SJCRH30 (cell line): ENCODE results near the gene FRY. TPM values are rescaled to one million over a fixed set of nuclear protein-coding genes. Genes with fewer than 3 reads are reported as not detected.

Source experiments
- DNase-seq, 2 experiments: peaks; one replicate each; pipeline ENCODE4 v3.0.0-alpha.2; 2015 to 2020
- H3K27ac ChIP-seq: fragments of 250-450 bp; sonication (Bioruptor Pico); 2 replicates; pipeline ENCODE4 v1.5.1; 2020; ENCODE audit warnings: mild to moderate bottlenecking, moderate library complexity
- H3K27me3 ChIP-seq: fragments of 250-450 bp; sonication (Bioruptor Pico); 2 replicates; pipeline ENCODE4 v1.5.1; 2020; ENCODE audit warnings: mild to moderate bottlenecking, moderate library complexity
- H3K36me3 ChIP-seq: fragments of 250-450 bp; sonication (Bioruptor Pico); 2 replicates; pipeline ENCODE4 v1.5.1; 2020; ENCODE audit warnings: mild to moderate bottlenecking, moderate library complexity
- H3K4me1 ChIP-seq: fragments of 250-450 bp; sonication (Bioruptor Pico); 2 replicates; pipeline ENCODE4 v1.5.1; 2020; ENCODE audit warnings: mild to moderate bottlenecking, moderate library complexity
- H3K4me3 ChIP-seq: fragments of 250-450 bp; sonication (Bioruptor Pico); 2 replicates; pipeline ENCODE4 v1.5.1; 2020; ENCODE audit warnings: mild to moderate bottlenecking, moderate library complexity
- H3K9me3 ChIP-seq: fragments of 250-450 bp; sonication (Bioruptor Pico); replicated peaks from 2 replicates; pipeline ENCODE4 v1.5.1; 2020; ENCODE audit warnings: mild to moderate bottlenecking, moderate library complexity
- total RNA-seq: library from RNA; depleted of rRNA; stranded (reverse); fragments of >200 nt; shearing (Covaris generic); gene quantifications from 2 replicates; pipeline ENCODE4 v1.2.3, GENCODE V29; 2014

FRY gene
- total RNA-seq, 1 experiment from 2014 or later: 3.0 TPM

GRCh38 chr13:32222046-32222676 is 190.6 kb downstream of the FRY start:
- Histone ChIP-seq H3K9me3 (no peaks in the 10 kb centered on the region), H3K4me1 (peaks cover 18% of the 10 kb centered on the region), H3K36me3 (no peaks in the 10 kb centered on the region), H3K27me3 (no peaks in the 10 kb centered on the region), H3K4me3 (no peak overlapping the region), H3K27ac (no peak overlapping the region)
- DNase-seq: no peak

GRCh38 chr13:32224916-32225315 is 193.3 kb downstream of the FRY start:
- Histone ChIP-seq H3K4me1 (peaks cover 33% of the 10 kb centered on the region), H3K27ac (peak overlapping the region; percentile 11; the same call in 1 of the 2 replicates), H3K36me3 (no peaks in the 10 kb centered on the region), H3K27me3 (no peaks in the 10 kb centered on the region), H3K9me3 (no peaks in the 10 kb centered on the region), H3K4me3 (no peak overlapping the region)
- DNase-seq: no peak

DNA sequence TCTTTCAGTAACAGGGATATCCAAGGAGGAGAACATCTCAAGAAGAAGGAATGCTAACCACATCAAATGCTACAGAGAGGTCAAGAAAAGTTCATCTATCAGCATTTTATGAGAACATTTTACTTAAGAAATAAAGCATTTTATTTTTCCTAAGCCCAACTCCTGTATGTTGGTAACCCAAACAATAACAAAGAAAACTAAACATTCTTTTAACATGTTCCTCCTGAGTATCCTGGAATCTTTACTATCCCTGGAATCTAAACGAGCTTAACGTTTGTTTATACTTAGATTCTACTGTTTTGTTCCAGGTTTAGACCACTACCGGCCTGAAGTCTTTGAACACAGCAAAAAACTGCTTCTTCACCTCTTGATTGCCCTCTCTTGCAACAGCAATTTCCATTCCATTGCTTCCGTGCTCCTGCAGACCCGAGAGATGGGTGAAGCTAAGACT is 193.9 kb downstream of the FRY start:
- Histone ChIP-seq H3K4me3 (no peak overlapping the region), H3K27me3 (no peaks in the 10 kb centered on the region), H3K4me1 (peaks cover 33% of the 10 kb centered on the region), H3K27ac (peak overlapping the region; percentile 11; the same call in 1 of the 2 replicates), H3K9me3 (no peaks in the 10 kb centered on the region), H3K36me3 (no peaks in the 10 kb centered on the region)
- DNase-seq: no peak

DNA sequence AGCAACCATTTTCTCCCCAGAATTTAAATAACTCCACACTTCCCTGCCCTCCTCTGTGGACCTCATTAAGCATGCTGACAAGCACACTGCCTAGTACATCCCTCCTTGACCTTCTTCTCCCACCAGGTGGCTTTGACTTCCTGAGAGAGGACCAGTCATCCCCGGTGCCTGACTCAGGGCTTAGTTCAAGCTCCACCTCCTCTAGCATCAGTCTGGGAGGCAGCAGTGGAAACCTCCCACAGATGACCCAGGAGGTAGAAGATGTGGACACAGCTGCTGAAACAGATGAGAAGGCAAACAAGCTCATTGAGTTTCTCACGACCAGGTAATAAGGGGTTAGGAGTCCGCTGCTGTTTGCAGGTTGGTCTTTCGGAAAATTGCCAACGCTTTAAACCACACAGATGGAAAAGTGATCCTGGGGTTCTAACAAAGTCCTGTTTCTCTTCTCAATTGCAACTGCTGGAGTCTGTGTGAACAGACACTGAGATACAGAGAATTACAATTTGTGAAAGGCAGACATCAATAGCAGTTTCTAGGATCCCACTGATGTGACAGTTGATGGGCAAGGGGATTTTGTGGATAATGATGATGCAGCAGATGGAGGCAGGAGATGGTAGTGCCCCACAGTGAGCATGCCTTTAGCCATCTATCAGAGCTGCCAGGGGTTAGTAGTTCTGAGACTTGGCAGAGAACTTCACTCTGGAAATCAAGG is 196.9 kb downstream of the FRY start:
- DNase-seq: peak; percentile 15 to 20
- no peak overlapping the region for H3K27ac ChIP-seq
- H3K4me3 ChIP-seq: no peak overlapping the region
- no peaks in the 10 kb centered on the region for H3K27me3 ChIP-seq
- no peaks in the 10 kb centered on the region for H3K9me3 ChIP-seq
- peaks cover 33% of the 10 kb centered on the region for H3K4me1 ChIP-seq
- no peaks in the 10 kb centered on the region for H3K36me3 ChIP-seq

GRCh38 chr13:32229443-32229842 is 197.9 kb downstream of the FRY start:
- H3K27ac ChIP-seq: no peak overlapping the region
- peaks cover 33% of the 10 kb centered on the region for H3K4me1 ChIP-seq
- no peaks in the 10 kb centered on the region for H3K9me3 ChIP-seq
- H3K27me3 ChIP-seq: no peaks in the 10 kb centered on the region
- H3K36me3 ChIP-seq: no peaks in the 10 kb centered on the region
- no peak overlapping the region for H3K4me3 ChIP-seq
- peak; percentile 26 to 53 for DNase-seq

DNA sequence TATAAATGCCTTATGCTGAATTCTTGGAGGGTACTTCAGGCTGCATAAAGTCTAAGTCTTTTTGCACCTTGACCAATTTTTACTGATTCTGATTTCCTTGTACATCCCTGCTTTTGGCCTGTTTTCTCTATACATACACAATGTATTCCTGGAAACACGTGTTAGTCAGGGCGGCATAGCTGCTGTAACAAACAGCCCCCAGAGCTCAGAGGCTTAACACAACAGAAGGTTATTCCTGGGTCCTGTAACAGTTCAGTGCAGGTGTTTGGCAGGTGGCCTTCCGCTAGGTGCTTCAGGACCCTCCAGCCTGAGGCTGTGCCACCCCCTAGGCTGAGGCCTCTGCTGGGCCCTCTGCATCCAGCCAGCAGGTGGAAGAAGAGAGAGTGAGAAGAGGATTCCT is 200.7 kb downstream of the FRY start:
- no peaks in the 10 kb centered on the region for H3K9me3 ChIP-seq
- no peak for DNase-seq
- no peak overlapping the region for H3K27ac ChIP-seq
- no peaks in the 10 kb centered on the region for H3K36me3 ChIP-seq
- H3K4me1 ChIP-seq: peaks cover 22% of the 10 kb centered on the region
- no peaks in the 10 kb centered on the region for H3K27me3 ChIP-seq
- no peak overlapping the region for H3K4me3 ChIP-seq

DNA sequence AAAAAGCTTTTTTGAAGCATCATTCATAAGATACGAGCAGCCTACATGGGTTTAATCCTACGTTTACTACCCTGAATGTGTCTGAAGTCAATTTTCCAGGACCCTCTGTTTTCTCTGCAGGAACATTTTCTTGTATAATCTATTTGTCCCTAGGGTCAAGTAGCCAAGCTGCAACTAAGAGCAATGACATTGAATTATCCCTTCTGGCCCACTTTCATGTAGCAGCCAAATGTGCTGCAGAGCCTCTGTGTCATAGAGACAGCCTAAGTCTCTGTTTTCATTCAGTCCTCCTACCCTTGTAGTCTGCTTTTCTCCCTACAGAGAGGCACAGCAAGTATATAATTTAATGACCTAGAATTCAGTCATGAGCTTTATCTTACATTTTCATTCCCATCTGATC is 201.5 kb downstream of the FRY start:
- H3K4me1 ChIP-seq: peaks cover 22% of the 10 kb centered on the region
- H3K27me3 ChIP-seq: no peaks in the 10 kb centered on the region
- H3K9me3 ChIP-seq: no peaks in the 10 kb centered on the region
- H3K27ac ChIP-seq: no peak overlapping the region
- no peak for DNase-seq
- H3K4me3 ChIP-seq: no peak overlapping the region
- no peaks in the 10 kb centered on the region for H3K36me3 ChIP-seq

DNA sequence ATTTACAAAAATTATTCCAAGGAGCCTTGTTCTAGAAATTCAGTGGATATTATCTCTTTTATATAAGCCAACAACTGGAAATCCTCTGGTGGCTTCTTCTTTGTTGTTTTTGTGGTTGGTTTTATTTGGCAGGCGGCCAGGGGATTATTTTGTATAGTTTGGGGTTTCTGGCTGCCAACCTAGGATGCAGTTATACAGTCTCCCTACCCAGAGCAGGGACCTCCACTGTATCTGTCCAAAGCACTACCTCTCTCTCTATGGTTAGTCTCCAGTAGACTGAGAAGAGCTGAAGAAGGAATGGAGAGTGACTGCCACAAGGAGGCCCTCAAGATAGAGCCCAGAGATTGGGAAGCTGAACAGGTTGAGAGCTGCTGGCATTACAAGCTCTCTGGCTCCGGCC is 203.3 kb downstream of the FRY start:
- DNase-seq: peak; percentile 74 to 84
- Histone ChIP-seq H3K4me3 (no peak overlapping the region), H3K9me3 (no peaks in the 10 kb centered on the region), H3K27me3 (no peaks in the 10 kb centered on the region), H3K27ac (no peak overlapping the region), H3K4me1 (peaks cover 8% of the 10 kb centered on the region; the same call in 1 of the 2 replicates), H3K36me3 (no peaks in the 10 kb centered on the region)

DNA sequence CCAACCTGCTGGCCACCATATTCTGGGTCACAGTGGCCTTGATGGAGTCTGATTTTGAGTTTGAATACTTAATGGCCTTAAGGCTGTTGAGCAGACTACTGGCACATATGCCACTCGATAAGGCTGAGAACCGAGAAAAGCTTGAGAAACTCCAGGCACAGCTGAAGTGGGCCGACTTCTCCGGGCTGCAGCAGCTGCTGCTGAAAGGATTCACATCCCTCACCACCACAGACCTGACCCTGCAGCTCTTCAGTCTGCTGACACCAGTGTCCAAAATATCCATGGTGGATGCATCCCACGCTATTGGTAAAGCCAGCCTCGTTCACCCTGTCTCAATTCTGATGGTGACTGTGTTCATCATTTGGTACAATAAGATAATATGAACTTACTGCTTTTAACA is 206.1 kb downstream of the FRY start:
- Histone ChIP-seq H3K27me3 (no peaks in the 10 kb centered on the region), H3K36me3 (no peaks in the 10 kb centered on the region), H3K27ac (no peak overlapping the region), H3K4me1 (peaks cover 8% of the 10 kb centered on the region; the same call in 1 of the 2 replicates), H3K9me3 (no peaks in the 10 kb centered on the region), H3K4me3 (no peak overlapping the region)
- no peak for DNase-seq

GRCh38 chr13:32243695-32244094 is 212.1 kb downstream of the FRY start:
- Histone ChIP-seq H3K9me3 (no peaks in the 10 kb centered on the region), H3K36me3 (no peaks in the 10 kb centered on the region), H3K4me3 (no peak overlapping the region), H3K27me3 (no peaks in the 10 kb centered on the region), H3K27ac (no peak overlapping the region), H3K4me1 (no peaks in the 10 kb centered on the region)
- DNase-seq: no peak

- no peak overlapping the region for H3K27ac ChIP-seq
These were observed 214.0 kb downstream of the FRY start for GRCh38 chr13:32245555-32245954.

DNA sequence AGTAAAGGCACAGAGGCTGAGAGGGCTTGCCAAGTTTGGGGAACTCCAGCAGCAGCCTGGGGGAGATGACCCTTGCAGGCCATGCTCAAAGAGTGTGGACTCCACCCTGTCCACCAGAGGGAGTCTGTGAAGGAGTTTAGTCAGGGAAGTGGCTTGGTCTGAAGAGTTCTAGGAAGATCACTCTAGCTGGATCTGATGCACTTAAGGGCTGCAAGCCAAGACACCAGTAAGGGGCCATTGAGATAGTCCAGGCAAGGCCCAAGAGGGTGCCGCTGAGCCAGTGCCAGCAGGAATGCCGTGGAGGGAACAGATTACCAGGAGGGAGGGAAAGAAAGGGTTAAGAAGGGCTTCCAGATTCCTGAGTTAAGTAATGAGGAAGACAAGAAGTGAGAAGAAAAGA is 214.9 kb downstream of the FRY start:
- H3K4me1 ChIP-seq: no peaks in the 10 kb centered on the region
- no peaks in the 10 kb centered on the region for H3K27me3 ChIP-seq
- no peak overlapping the region for H3K27ac ChIP-seq
- no peaks in the 10 kb centered on the region for H3K9me3 ChIP-seq
- no peak overlapping the region for H3K4me3 ChIP-seq
- DNase-seq: peak; percentile 69 to 86
- H3K36me3 ChIP-seq: no peaks in the 10 kb centered on the region

More at GRCh38 chr13:32245555-32245954, 214.0 kb downstream of the FRY start:
- no peaks in the 10 kb centered on the region for H3K4me1 ChIP-seq
- H3K9me3 ChIP-seq: no peaks in the 10 kb centered on the region
- no peak for DNase-seq
- H3K27me3 ChIP-seq: no peaks in the 10 kb centered on the region
- H3K4me3 ChIP-seq: no peak overlapping the region
- H3K36me3 ChIP-seq: no peaks in the 10 kb centered on the region

GRCh38 chr13:32247887-32248286 is 216.3 kb downstream of the FRY start:
- no peaks in the 10 kb centered on the region for H3K9me3 ChIP-seq
- no peak overlapping the region for H3K4me3 ChIP-seq
- DNase-seq: no peak
- no peak overlapping the region for H3K27ac ChIP-seq
- no peaks in the 10 kb centered on the region for H3K4me1 ChIP-seq
- H3K36me3 ChIP-seq: no peaks in the 10 kb centered on the region
- H3K27me3 ChIP-seq: no peaks in the 10 kb centered on the region

DNA sequence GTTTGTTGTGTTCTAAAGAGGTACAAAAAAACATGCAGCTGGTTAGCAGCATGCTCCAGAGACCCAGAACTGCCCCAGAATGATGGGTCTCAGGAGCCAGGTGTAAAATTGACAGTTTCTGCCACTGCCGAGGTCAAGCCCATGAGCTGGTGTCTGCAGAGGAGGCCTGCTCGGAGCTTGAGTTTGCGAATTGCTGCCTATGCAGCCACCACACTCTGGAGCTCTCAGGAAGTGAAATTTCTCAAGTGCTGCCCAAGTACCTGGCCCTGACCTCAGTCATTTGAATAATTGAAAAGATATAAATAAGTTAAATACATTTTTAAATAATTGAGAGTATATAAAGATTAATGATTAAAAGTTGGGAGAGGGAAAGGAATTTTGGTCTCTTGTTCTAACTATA is 217.2 kb downstream of the FRY start:
- Histone ChIP-seq H3K9me3 (no peaks in the 10 kb centered on the region), H3K36me3 (no peaks in the 10 kb centered on the region), H3K27me3 (no peaks in the 10 kb centered on the region), H3K27ac (no peak overlapping the region), H3K4me3 (no peak overlapping the region), H3K4me1 (no peaks in the 10 kb centered on the region)
- DNase-seq: no peak

DNA sequence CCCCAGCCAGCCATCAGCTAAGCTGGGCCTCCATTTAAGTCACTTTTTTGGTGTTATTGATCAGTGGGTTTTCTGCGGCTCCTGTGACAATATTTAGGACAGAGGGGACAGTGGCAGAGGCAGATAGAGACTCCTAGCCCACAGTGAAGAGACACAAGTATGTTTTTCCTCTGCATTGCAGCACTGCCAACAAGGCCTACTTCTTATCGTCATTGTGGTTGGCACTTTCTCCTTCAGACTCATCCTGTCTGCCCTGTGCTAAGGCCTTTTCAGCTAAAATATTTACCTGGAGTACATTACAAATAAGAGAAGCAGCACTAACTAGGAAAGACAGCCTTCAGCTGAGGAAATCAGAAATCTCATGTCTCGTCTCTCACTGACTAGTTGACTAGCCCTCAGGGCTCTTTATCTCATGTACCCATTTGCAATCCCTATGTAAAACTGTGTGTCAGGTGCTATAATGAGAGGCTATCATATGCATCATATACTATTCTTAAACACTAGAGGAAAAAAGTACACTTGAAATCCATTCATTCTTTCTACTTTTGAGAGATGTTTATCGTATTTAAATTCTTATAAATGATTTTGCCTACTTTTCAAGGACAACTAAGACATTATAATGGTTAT is 221.4 kb downstream of the FRY start:
- H3K4me3 ChIP-seq: no peak overlapping the region
- H3K36me3 ChIP-seq: no peaks in the 10 kb centered on the region
- no peaks in the 10 kb centered on the region for H3K9me3 ChIP-seq
- H3K27ac ChIP-seq: no peak overlapping the region
- no peaks in the 10 kb centered on the region for H3K27me3 ChIP-seq
- no peak for DNase-seq
- peaks cover 10% of the 10 kb centered on the region for H3K4me1 ChIP-seq
